HEK293 (cell line): ENCODE results near the gene CTDNEP1.

Source experiments
- CTCF ChIA-PET: fragments of 350-600 bp; formaldehyde crosslinking; extraction: SDS; loops from one replicate; lab custom pipeline; 2021; ENCODE audit warnings: antibody characterized with exemption; lab: Yijun Ruan, JAX
- POLR2A ChIA-PET: fragments of 300-600 bp; formaldehyde crosslinking; extraction: SDS; loops from one replicate; lab custom pipeline; 2020; ENCODE audit warnings: antibody characterized with exemption, inconsistent platforms; lab: Yijun Ruan, JAX
- H3K27ac ChIP-seq: fragments of 200-500 bp; sonication (Bioruptor generic); 2 replicates; pipeline ENCODE4 v1.5.1; 2014; ENCODE audit warnings: low read depth, low read length, control low read depth, inconsistent platforms; ENCODE audit errors: extremely low read depth
- H3K36me3 ChIP-seq, 2 experiments: fragments of 200-500 bp in 1 of 2; sonication (Bioruptor generic) in 1 of 2; 1 replicate in 1 of 2; 2 replicates in 1 of 2; pipeline ENCODE4 v1.5.1; 2014 to 2017; ENCODE audit warnings: inconsistent platforms in 2 of 2, low read length in 2 of 2; ENCODE audit not compliant: control insufficient read depth in 2 of 2, insufficient read depth in 1 of 2
- H3K4me1 ChIP-seq: fragments of 200-500 bp; sonication (Bioruptor generic); 2 replicates; pipeline ENCODE4 v1.5.1; 2014; ENCODE audit warnings: mild to moderate bottlenecking, low read length, inconsistent platforms; ENCODE audit not compliant: control insufficient read depth, insufficient read depth
- H3K4me3 ChIP-seq: 2 replicates; pipeline ENCODE4 v1.5.1; 2011; ENCODE audit warnings: low read depth, mild to moderate bottlenecking, control low read depth, low read length, moderate library complexity
- H3K9me3 ChIP-seq: fragments of 200-500 bp; sonication (Bioruptor generic); 2 replicates; pipeline ENCODE4 v1.5.1; 2014; ENCODE audit warnings: low read depth, low read length, inconsistent platforms; ENCODE audit not compliant: control insufficient read depth, insufficient read depth
- GLIS1 ChIP-seq: fragments of 450-650 bp; formaldehyde crosslinking; IDR thresholded peaks from 2 replicates; pipeline ENCODE4 v1.5.1; 2016; ENCODE audit warnings: missing biosample characterization, missing genetic modification characterization
- YY1 ChIP-seq: fragments of 450-650 bp; formaldehyde crosslinking; IDR thresholded peaks from 2 replicates; pipeline ENCODE4 v1.5.1; 2018; ENCODE audit warnings: missing biosample characterization, missing genetic modification characterization
- ZBTB20 ChIP-seq: fragments of 450-650 bp; formaldehyde crosslinking; IDR thresholded peaks from 2 replicates; pipeline ENCODE4 v1.5.1; 2016; ENCODE audit warnings: missing biosample characterization, missing genetic modification characterization
- ZBTB48 ChIP-seq: fragments of 450-650 bp; formaldehyde crosslinking; IDR thresholded peaks from 2 replicates; pipeline ENCODE4 v1.5.1; 2016; ENCODE audit warnings: missing biosample characterization, missing genetic modification characterization
- ZFHX2 ChIP-seq: fragments of 450-650 bp; formaldehyde crosslinking; conservative IDR thresholded peaks from 2 replicates; pipeline ENCODE4 v1.5.1; 2016; ENCODE audit warnings: missing biosample characterization, missing genetic modification characterization
- ZNF133 ChIP-seq: fragments of 450-650 bp; formaldehyde crosslinking; IDR thresholded peaks from 2 replicates; pipeline ENCODE4 v1.5.1; 2016; ENCODE audit warnings: missing biosample characterization, missing genetic modification characterization
- ZNF16 ChIP-seq: fragments of 450-650 bp; formaldehyde crosslinking; IDR thresholded peaks from 2 replicates; pipeline ENCODE4 v1.5.1; 2016; ENCODE audit warnings: low read depth, missing biosample characterization, missing genetic modification characterization
- ZNF169 ChIP-seq: fragments of 450-650 bp; formaldehyde crosslinking; IDR thresholded peaks from 2 replicates; pipeline ENCODE4 v1.5.1; 2016; ENCODE audit warnings: missing biosample characterization, missing genetic modification characterization
- ZNF184 ChIP-seq: fragments of 450-650 bp; IDR thresholded peaks from 2 replicates; pipeline ENCODE4 v1.5.1; 2018; ENCODE audit warnings: missing biosample characterization, mild to moderate bottlenecking, missing genetic modification characterization
- ZNF274 ChIP-seq, 2 experiments: fragments of 200-500 bp in 1 of 2; fragments of 450-650 bp in 1 of 2; sonication (Bioruptor generic) in 1 of 2; formaldehyde crosslinking in 1 of 2; IDR thresholded peaks; 2 replicates each; pipeline versions ENCODE4 v1.5.1 to v1.6.1; 2014 to 2016; ENCODE audit warnings: borderline replicate concordance in 1 of 2, inconsistent platforms in 1 of 2, low read length in 1 of 2, missing biosample characterization in 1 of 2, missing genetic modification characterization in 1 of 2
- ZNF335 ChIP-seq: fragments of 450-650 bp; formaldehyde crosslinking; conservative IDR thresholded peaks from 2 replicates; pipeline ENCODE4 v1.5.1; 2016; ENCODE audit warnings: missing biosample characterization, missing genetic modification characterization
- ZNF366 ChIP-seq: fragments of 450-650 bp; formaldehyde crosslinking; conservative IDR thresholded peaks from 2 replicates; pipeline ENCODE4 v1.5.1; 2016; ENCODE audit warnings: missing biosample characterization, missing genetic modification characterization
- ZNF433 ChIP-seq: fragments of 450-650 bp; formaldehyde crosslinking; IDR thresholded peaks from 2 replicates; pipeline ENCODE4 v1.5.1; 2016; ENCODE audit warnings: missing biosample characterization, missing genetic modification characterization, low read depth
- ZNF473 ChIP-seq: fragments of 450-650 bp; formaldehyde crosslinking; IDR thresholded peaks from 2 replicates; pipeline ENCODE4 v1.5.1; 2017; ENCODE audit warnings: missing biosample characterization, missing genetic modification characterization
- ZNF501 ChIP-seq: fragments of 450-650 bp; formaldehyde crosslinking; IDR thresholded peaks from 2 replicates; pipeline ENCODE4 v1.5.1; 2016; ENCODE audit warnings: missing biosample characterization, missing genetic modification characterization
- ZNF529 ChIP-seq: fragments of 450-650 bp; formaldehyde crosslinking; IDR thresholded peaks from 2 replicates; pipeline ENCODE4 v1.5.1; 2017; ENCODE audit warnings: missing genetic modification characterization, missing biosample characterization; ENCODE audit not compliant: insufficient replicate concordance
- ZNF777 ChIP-seq: fragments of 450-650 bp; formaldehyde crosslinking; IDR thresholded peaks from 2 replicates; pipeline ENCODE4 v1.5.1; 2017; ENCODE audit warnings: missing biosample characterization, missing genetic modification characterization, borderline replicate concordance
- TF ChIP-seq, protein P1 (sequence below): fragments of 450-650 bp; formaldehyde crosslinking; IDR thresholded peaks from 2 replicates; pipeline ENCODE4 v1.5.1; 2016; ENCODE audit warnings: missing biosample characterization, missing genetic modification characterization
- TF ChIP-seq, protein P2 (sequence below): fragments of 450-650 bp; formaldehyde crosslinking; IDR thresholded peaks from 2 replicates; pipeline ENCODE4 v1.5.1; 2016; ENCODE audit warnings: missing biosample characterization, missing genetic modification characterization, borderline replicate concordance
- TF ChIP-seq, protein P3 (sequence below): IDR thresholded peaks from 2 replicates; pipeline ENCODE4 v1.6.1; 2011; ENCODE audit warnings: mild to moderate bottlenecking, low read depth, low read length, borderline replicate concordance
- TF ChIP-seq, protein P4 (sequence below): fragments of 450-650 bp; formaldehyde crosslinking; IDR thresholded peaks from 2 replicates; pipeline ENCODE4 v1.5.1; 2016; ENCODE audit warnings: missing biosample characterization, missing genetic modification characterization
- TF ChIP-seq, protein P5 (sequence below): fragments of 450-650 bp; formaldehyde crosslinking; IDR thresholded peaks from 2 replicates; pipeline ENCODE4 v1.5.1; 2016; ENCODE audit warnings: missing biosample characterization, missing genetic modification characterization
- TF ChIP-seq, protein P6 (sequence below): fragments of 450-650 bp; formaldehyde crosslinking; IDR thresholded peaks from 2 replicates; pipeline ENCODE4 v1.5.1; 2016; ENCODE audit warnings: missing biosample characterization, missing genetic modification characterization
- TF ChIP-seq, protein P7 (sequence below): sonication (generic); formaldehyde crosslinking; IDR thresholded peaks from 2 replicates; pipeline ENCODE4 v1.8.1; 2022; ENCODE audit warnings: mild to moderate bottlenecking, moderate library complexity, missing genetic modification reagents

The CTDNEP1 gene

DNA sequence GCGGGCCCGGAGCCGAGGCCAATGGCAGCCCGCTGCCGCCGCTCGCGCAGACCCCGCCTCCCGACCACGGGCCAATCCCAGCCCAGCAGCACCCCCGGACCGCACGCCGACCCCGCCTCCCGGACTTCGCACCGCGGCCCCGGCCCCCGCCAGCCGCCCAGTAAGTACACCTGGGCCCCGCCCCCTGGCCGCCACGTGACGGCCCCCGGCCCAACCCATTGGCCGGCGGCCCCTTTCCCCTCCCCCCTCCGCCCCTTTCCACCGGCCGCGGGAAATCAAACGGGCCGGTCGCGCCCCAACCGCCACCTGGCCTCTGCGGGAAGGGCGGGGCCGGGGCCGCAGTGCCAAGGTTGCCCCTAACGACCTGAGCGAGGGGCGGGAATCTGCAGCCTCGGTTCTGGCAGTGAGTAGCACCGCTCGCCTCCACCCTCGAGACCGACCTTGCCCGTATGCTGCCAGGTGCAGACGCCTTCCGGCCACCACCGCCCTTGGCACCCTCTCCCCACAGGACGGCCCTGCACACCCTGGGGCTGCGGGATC lies 43.1 kb upstream of the CTDNEP1 start, which contains the start of gene YBX2:
TSS of gene YBX2 (minus strand) at position 26 of the 540 bp plus-strand sequence. CDS start 139 bp downstream, outside the sequence.
- peaks cover 6% of the 10 kb centered on the region; the same call in 1 of the 2 replicates for H3K4me1 ChIP-seq
- CTCF ChIA-PET, result no interaction called here
- H3K27ac ChIP-seq, result peak within 1 kb of the TSS; percentile 37; the same call in 1 of the 2 replicates
- H3K9me3 ChIP-seq, result no peaks in the 10 kb centered on the region
- H3K36me3 ChIP-seq, result no peaks in the 10 kb centered on the region
- peak within 1 kb of the TSS; percentile 6; the same call in 1 of the 2 replicates for H3K4me3 ChIP-seq
- POLR2A ChIA-PET, result no interaction called here
- no peak for TF ChIP-seq ZFHX2 (tag by site-specific recombination)
- no peak for TF ChIP-seq ZNF777 (tag by site-specific recombination)
- TF ChIP-seq, protein P1, sequence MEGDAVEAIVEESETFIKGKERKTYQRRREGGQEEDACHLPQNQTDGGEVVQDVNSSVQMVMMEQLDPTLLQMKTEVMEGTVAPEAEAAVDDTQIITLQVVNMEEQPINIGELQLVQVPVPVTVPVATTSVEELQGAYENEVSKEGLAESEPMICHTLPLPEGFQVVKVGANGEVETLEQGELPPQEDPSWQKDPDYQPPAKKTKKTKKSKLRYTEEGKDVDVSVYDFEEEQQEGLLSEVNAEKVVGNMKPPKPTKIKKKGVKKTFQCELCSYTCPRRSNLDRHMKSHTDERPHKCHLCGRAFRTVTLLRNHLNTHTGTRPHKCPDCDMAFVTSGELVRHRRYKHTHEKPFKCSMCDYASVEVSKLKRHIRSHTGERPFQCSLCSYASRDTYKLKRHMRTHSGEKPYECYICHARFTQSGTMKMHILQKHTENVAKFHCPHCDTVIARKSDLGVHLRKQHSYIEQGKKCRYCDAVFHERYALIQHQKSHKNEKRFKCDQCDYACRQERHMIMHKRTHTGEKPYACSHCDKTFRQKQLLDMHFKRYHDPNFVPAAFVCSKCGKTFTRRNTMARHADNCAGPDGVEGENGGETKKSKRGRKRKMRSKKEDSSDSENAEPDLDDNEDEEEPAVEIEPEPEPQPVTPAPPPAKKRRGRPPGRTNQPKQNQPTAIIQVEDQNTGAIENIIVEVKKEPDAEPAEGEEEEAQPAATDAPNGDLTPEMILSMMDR, result no peak
- no peak for TF ChIP-seq GLIS1
- 0 out of 2 replicates have a peak, but pooled peaks have one; percentile 16 for TF ChIP-seq ZBTB20
- TF ChIP-seq ZNF133, result no peak
- no peak for TF ChIP-seq ZNF274 (IDR thresholded peaks at IDR 0.05; ENCODE audit: low read length)
- TF ChIP-seq ZNF274 (tag by site-specific recombination; IDR thresholded peaks at IDR 0.05; ENCODE audit: borderline replicate concordance), result no peak
- no peak for TF ChIP-seq ZNF529
- TF ChIP-seq, protein P2, sequence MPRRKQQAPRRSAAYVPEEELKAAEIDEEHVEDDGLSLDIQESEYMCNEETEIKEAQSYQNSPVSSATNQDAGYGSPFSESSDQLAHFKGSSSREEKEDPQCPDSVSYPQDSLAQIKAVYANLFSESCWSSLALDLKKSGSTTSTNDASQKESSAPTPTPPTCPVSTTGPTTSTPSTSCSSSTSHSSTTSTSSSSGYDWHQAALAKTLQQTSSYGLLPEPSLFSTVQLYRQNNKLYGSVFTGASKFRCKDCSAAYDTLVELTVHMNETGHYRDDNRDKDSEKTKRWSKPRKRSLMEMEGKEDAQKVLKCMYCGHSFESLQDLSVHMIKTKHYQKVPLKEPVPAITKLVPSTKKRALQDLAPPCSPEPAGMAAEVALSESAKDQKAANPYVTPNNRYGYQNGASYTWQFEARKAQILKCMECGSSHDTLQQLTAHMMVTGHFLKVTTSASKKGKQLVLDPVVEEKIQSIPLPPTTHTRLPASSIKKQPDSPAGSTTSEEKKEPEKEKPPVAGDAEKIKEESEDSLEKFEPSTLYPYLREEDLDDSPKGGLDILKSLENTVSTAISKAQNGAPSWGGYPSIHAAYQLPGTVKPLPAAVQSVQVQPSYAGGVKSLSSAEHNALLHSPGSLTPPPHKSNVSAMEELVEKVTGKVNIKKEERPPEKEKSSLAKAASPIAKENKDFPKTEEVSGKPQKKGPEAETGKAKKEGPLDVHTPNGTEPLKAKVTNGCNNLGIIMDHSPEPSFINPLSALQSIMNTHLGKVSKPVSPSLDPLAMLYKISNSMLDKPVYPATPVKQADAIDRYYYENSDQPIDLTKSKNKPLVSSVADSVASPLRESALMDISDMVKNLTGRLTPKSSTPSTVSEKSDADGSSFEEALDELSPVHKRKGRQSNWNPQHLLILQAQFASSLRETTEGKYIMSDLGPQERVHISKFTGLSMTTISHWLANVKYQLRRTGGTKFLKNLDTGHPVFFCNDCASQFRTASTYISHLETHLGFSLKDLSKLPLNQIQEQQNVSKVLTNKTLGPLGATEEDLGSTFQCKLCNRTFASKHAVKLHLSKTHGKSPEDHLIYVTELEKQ (tag by site-specific recombination), result no peak
- TF ChIP-seq ZNF501 (tag by site-specific recombination), result no peak
- TF ChIP-seq ZBTB48, result no peak
- 0 out of 2 replicates have a peak, but pooled peaks have one; percentile 19 for TF ChIP-seq ZNF366 (tag by site-specific recombination)
- TF ChIP-seq, protein P3, sequence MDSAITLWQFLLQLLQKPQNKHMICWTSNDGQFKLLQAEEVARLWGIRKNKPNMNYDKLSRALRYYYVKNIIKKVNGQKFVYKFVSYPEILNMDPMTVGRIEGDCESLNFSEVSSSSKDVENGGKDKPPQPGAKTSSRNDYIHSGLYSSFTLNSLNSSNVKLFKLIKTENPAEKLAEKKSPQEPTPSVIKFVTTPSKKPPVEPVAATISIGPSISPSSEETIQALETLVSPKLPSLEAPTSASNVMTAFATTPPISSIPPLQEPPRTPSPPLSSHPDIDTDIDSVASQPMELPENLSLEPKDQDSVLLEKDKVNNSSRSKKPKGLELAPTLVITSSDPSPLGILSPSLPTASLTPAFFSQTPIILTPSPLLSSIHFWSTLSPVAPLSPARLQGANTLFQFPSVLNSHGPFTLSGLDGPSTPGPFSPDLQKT, result no peak
- TF ChIP-seq ZNF433 (tag by site-specific recombination), result no peak
- TF ChIP-seq, protein P4, sequence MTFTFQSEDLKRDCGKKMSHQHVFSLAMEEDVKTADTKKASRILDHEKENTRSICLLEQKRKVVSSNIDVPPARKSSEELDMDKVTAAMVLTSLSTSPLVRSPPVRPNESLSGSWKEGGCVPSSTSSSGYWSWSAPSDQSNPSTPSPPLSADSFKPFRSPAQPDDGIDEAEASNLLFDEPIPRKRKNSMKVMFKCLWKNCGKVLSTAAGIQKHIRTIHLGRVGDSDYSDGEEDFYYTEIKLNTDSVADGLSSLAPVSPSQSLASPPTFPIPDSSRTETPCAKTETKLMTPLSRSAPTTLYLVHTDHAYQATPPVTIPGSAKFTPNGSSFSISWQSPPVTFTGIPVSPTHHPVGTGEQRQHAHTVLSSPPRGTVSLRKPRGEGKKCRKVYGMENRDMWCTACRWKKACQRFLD (tag by site-specific recombination), result no peak
- TF ChIP-seq, protein P5, sequence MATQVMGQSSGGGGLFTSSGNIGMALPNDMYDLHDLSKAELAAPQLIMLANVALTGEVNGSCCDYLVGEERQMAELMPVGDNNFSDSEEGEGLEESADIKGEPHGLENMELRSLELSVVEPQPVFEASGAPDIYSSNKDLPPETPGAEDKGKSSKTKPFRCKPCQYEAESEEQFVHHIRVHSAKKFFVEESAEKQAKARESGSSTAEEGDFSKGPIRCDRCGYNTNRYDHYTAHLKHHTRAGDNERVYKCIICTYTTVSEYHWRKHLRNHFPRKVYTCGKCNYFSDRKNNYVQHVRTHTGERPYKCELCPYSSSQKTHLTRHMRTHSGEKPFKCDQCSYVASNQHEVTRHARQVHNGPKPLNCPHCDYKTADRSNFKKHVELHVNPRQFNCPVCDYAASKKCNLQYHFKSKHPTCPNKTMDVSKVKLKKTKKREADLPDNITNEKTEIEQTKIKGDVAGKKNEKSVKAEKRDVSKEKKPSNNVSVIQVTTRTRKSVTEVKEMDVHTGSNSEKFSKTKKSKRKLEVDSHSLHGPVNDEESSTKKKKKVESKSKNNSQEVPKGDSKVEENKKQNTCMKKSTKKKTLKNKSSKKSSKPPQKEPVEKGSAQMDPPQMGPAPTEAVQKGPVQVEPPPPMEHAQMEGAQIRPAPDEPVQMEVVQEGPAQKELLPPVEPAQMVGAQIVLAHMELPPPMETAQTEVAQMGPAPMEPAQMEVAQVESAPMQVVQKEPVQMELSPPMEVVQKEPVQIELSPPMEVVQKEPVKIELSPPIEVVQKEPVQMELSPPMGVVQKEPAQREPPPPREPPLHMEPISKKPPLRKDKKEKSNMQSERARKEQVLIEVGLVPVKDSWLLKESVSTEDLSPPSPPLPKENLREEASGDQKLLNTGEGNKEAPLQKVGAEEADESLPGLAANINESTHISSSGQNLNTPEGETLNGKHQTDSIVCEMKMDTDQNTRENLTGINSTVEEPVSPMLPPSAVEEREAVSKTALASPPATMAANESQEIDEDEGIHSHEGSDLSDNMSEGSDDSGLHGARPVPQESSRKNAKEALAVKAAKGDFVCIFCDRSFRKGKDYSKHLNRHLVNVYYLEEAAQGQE (tag by site-specific recombination), result no peak
- TF ChIP-seq, protein P6, sequence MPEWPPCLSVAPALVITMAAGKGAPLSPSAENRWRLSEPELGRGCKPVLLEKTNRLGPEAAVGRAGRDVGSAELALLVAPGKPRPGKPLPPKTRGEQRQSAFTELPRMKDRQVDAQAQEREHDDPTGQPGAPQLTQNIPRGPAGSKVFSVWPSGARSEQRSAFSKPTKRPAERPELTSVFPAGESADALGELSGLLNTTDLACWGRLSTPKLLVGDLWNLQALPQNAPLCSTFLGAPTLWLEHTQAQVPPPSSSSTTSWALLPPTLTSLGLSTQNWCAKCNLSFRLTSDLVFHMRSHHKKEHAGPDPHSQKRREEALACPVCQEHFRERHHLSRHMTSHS (tag by site-specific recombination), result no peak
- no peak for TF ChIP-seq ZNF169
- no peak for TF ChIP-seq ZNF473 (tag by site-specific recombination)
- TF ChIP-seq ZNF16 (tag by site-specific recombination), result no peak
- no peak for TF ChIP-seq ZNF184 (tag by site-specific recombination)
- TF ChIP-seq YY1 (tag by site-specific recombination), result no peak
- TF ChIP-seq, protein P7, sequence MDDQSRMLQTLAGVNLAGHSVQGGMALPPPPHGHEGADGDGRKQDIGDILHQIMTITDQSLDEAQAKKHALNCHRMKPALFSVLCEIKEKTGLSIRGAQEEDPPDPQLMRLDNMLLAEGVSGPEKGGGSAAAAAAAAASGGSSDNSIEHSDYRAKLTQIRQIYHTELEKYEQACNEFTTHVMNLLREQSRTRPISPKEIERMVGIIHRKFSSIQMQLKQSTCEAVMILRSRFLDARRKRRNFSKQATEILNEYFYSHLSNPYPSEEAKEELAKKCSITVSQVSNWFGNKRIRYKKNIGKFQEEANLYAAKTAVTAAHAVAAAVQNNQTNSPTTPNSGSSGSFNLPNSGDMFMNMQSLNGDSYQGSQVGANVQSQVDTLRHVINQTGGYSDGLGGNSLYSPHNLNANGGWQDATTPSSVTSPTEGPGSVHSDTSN (CRISPR knock-in tag), result no peak
- peak; percentile 54 for TF ChIP-seq ZNF335 (tag by site-specific recombination)
